ENCODE data around the gene MORF4L1. TPM values are rescaled to one million over a fixed set of nuclear protein-coding genes. Genes with fewer than 3 reads are reported as not detected.

MORF4L1 gene
- total RNA-seq, 4 donors from 2014 or later: 83.6 to 293 (median 156) TPM

GRCh38 chr15:78904599-78905358, 32.1 kb downstream of the MORF4L1 start:
- DNase-seq: no peak
- WGBS, 2 donors: 74 to 88% methylated on average over 6 of the region's 6 CpGs
- peaks cover 0 to 11% (median 0%) of the 10 kb centered on the region in 3 donors for H3K4me1 ChIP-seq
- H3K36me3 ChIP-seq: peaks cover 0 to 100% (median 35%) of the 10 kb centered on the region in 3 donors
- H3K9me3 ChIP-seq: no peaks in the 10 kb centered on the region
- H3K27me3 ChIP-seq: no peaks in the 10 kb centered on the region
- H3K27ac ChIP-seq: no peak overlapping the region
- intact Hi-C loops (cut with DNase I): no loop called here
- TF ChIP-seq CTCF (IDR thresholded peaks at IDR 0.05) (no peak), POLR2A (IDR thresholded peaks at IDR 0.05) (no peak)
- no peak overlapping the region for H3K4me3 ChIP-seq

GRCh38 chr15:78906316-78906620, 33.6 kb downstream of the MORF4L1 start:
- Histone ChIP-seq H3K4me1 (peaks cover 0 to 11% (median 0%) of the 10 kb centered on the region in 3 donors), H3K36me3 (peaks cover 0 to 100% (median 28%) of the 10 kb centered on the region in 3 donors), H3K27me3 (no peaks in the 10 kb centered on the region), H3K9me3 (no peaks in the 10 kb centered on the region), H3K4me3 (no peak overlapping the region), H3K27ac (peak overlapping the region in 2 of 4 donors; percentile 1 to 47)
- no peak for DNase-seq
- 56 to 64% methylated on average over 2 of the region's 2 CpGs for WGBS, 2 donors
- no peak for TF ChIP-seq CTCF (IDR thresholded peaks at IDR 0.05)
- TF ChIP-seq POLR2A (IDR thresholded peaks at IDR 0.05): no peak
- intact Hi-C loops (cut with DNase I): no loop called here

GRCh38 chr15:78907577-78907976, 34.9 kb downstream of the MORF4L1 start:
- no peak overlapping the region for H3K4me3 ChIP-seq
- H3K27ac ChIP-seq: no peak overlapping the region
- TF ChIP-seq POLR2A (IDR thresholded peaks at IDR 0.05) (no peak), CTCF (IDR thresholded peaks at IDR 0.05) (no peak)
- intact Hi-C loops (cut with DNase I): no loop called here
- no peaks in the 10 kb centered on the region for H3K9me3 ChIP-seq
- H3K36me3 ChIP-seq: peaks cover 0 to 100% (median 26%) of the 10 kb centered on the region in 3 donors
- H3K4me1 ChIP-seq: peaks cover 0 to 11% (median 0%) of the 10 kb centered on the region in 3 donors
- no peak for DNase-seq
- no CpG with 5 or more reads among the region's 3 CpGs for WGBS, 2 donors
- no peaks in the 10 kb centered on the region for H3K27me3 ChIP-seq

GRCh38 chr15:78909160-78909695, 36.5 kb downstream of the MORF4L1 start:
- intact Hi-C loops (cut with DNase I): no loop called here

More at GRCh38 chr15:78909160-78909695, 36.5 kb downstream of the MORF4L1 start:
- Histone ChIP-seq H3K36me3 (peaks cover 0 to 94% (median 18%) of the 10 kb centered on the region in 3 donors), H3K4me1 (peaks cover 4 to 22% (median 5%) of the 10 kb centered on the region in 3 donors), H3K27me3 (no peaks in the 10 kb centered on the region), H3K4me3 (no peak overlapping the region), H3K27ac (no peak overlapping the region), H3K9me3 (no peaks in the 10 kb centered on the region)
- TF ChIP-seq CTCF (IDR thresholded peaks at IDR 0.05) (no peak), POLR2A (IDR thresholded peaks at IDR 0.05) (no peak)
- DNase-seq: no peak
- 44 to 65% methylated on average over 3 of the region's 3 CpGs for WGBS, 2 donors
